Retinal pigment epithelial cell (primary cell): ENCODE data around the gene SUPT3H.
"Not testable (repeated sequence)": the region's sequence is repeated elsewhere in the genome, so short reads cannot be mapped to it uniquely, and the experiment has no call there.

Source experiments
- DNase-seq: peaks from one replicate; pipeline ENCODE4 v3.0.0-alpha.2; 2010; ENCODE audit warnings: low read depth
- H3K4me3 ChIP-seq: 2 replicates; pipeline ENCODE4 v1.5.1; 2011; ENCODE audit warnings: mild to moderate bottlenecking, low read length, control low read depth, moderate library complexity
- TF ChIP-seq, protein P1 (sequence below): conservative IDR thresholded peaks from 2 replicates; pipeline ENCODE4 v1.5.1; 2011; ENCODE audit warnings: low read depth, low read length, control low read depth, inconsistent platforms

SUPT3H gene

DNA sequence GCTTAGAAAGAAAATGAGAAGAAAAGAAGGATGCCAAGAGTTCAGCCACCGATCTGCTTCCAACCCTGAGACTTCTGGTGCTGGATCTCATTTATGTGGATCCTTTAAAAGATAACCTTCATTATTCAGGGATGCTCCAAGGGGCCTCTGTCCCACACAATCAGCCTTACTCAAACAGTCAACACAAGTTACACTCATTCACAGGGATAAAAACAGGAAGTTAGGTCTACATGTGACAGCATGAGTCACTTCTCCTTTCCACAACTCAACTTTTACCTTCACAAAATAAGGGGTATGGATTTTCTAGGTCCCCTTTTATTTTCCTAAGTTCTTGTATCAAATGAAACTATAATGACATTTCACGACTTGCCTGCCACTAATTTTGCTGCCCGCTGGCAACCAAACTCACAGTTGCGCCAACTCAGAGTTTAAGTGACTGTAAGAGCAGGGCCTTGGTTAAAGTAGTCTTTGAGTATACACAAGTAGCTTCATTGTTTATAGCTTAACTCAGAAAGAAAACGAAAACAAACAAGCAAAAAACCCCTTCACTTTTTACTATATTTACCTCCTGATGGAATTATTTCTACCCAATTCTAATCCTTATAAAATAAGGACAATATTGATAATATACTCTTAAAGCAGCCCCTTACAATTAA is 328.4 kb downstream of the SUPT3H start:
- no peak for DNase-seq
- TF ChIP-seq, protein P1, sequence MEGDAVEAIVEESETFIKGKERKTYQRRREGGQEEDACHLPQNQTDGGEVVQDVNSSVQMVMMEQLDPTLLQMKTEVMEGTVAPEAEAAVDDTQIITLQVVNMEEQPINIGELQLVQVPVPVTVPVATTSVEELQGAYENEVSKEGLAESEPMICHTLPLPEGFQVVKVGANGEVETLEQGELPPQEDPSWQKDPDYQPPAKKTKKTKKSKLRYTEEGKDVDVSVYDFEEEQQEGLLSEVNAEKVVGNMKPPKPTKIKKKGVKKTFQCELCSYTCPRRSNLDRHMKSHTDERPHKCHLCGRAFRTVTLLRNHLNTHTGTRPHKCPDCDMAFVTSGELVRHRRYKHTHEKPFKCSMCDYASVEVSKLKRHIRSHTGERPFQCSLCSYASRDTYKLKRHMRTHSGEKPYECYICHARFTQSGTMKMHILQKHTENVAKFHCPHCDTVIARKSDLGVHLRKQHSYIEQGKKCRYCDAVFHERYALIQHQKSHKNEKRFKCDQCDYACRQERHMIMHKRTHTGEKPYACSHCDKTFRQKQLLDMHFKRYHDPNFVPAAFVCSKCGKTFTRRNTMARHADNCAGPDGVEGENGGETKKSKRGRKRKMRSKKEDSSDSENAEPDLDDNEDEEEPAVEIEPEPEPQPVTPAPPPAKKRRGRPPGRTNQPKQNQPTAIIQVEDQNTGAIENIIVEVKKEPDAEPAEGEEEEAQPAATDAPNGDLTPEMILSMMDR, result no peak
- H3K4me3 ChIP-seq, result no peak overlapping the region

DNA sequence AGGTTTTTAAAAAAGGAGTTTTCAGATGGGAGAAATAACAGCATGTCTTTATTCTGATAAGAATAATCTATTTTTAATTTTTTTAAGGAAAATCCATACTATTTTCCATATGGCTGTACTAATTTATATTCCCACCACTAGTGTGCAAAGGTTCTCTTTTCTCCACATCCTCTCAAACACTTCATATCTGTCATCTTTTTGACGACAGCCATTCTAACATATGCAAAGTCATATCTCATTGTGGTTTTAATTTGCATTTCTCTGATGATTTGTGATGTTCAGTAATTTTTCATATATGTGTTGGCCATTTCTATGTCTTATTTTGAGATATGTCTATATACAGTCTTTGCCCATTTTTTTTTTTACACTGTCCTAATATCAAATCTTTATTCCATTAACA is 330.2 kb downstream of the SUPT3H start:
- TF ChIP-seq, protein P1, result no peak
- DNase-seq, result no peak
- no peak overlapping the region for H3K4me3 ChIP-seq

DNA sequence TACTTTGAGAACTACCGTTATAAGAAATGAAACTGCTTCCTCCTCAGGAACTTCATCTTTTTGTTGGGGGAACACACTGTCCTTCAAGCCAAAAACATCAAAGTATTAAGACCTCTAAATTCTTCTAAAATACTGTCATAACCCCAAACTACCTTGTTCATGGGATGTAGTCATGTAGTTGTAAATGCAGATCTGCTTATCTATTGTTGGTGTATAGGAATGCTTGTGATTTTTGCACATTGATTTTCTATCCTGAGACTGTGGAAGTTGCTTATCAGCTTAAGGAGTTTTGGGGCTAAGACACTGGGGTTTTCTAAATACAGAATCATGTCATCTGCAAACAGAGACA is 332.5 kb downstream of the SUPT3H start:
- TF ChIP-seq, protein P1, result no peak
- no peak for DNase-seq
- no peak overlapping the region for H3K4me3 ChIP-seq

DNA sequence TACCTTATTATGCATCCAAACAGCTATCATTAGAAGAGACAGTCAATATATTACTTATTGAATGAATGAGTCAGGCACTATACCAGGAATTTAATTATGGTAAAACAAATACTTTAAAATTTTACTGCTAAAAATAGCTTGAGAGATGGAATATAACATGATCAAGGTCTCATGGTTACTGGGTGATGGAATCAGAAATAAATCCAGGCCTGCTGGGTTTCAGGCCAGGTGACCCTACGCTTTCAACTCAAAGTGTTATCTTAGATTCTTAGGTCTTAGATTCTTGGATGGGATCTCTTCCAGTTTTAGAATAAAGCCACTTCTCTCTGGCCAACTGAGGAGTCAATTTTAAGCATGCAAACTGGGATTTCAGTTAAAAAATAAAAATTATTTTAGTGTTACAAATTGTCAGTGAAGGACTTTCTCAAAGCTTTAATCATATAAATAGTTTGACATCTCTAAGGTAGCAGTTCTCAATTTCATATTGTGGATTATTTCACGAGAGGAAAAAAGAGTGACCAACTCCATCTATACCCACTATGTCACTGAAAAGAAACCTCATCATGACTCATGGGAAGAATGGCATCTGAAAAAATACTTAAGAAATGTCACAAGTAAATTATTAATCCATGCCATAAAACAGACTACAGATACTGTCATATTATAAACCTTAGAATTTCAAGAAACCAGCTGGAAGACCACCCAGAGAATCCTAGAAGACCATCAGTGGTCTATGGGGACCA is 333.1 kb downstream of the SUPT3H start:
- TF ChIP-seq, protein P1, result no peak
- no peak overlapping the region for H3K4me3 ChIP-seq
- no peak for DNase-seq

DNA sequence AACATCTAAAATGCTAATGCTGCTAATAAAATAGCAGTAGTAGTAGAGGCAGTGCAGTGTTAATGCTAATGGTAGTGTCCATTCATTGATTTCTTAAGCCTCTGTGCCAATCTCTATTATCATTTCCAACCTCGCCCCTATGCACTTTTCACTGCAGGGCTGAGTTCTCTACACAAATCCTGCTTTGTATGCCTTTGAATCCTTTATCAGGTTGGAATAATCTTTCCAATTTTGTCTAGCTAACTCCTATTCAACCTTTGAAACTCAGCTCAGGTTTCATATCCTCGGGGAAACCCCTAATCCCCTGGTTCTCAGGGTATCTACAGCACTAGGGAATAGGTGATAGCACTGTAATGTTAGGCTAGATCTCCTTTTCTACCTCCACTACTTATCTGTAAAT is 333.6 kb downstream of the SUPT3H start:
- DNase-seq, result no peak
- no peak overlapping the region for H3K4me3 ChIP-seq
- TF ChIP-seq, protein P1, result no peak

DNA sequence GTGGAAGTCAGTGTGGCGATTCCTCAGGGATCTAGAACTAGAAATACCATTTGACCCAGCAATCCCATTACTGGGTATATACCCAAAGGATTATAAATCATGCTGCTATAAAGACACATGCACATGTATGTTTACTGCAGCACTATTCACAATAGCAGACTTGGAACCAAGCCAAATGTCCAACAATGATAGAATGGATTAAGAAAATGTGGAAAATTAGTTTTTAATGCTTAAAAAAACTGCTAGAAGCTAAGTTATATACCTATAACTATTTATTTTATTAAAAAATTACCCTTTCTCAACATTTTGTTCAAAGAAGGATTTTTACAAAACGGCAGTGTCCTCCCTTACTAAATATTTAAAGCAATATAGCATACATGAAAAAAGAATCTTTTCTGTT is 335.1 kb downstream of the SUPT3H start:
- not testable (repeated sequence) for H3K4me3 ChIP-seq, DNase-seq

DNA sequence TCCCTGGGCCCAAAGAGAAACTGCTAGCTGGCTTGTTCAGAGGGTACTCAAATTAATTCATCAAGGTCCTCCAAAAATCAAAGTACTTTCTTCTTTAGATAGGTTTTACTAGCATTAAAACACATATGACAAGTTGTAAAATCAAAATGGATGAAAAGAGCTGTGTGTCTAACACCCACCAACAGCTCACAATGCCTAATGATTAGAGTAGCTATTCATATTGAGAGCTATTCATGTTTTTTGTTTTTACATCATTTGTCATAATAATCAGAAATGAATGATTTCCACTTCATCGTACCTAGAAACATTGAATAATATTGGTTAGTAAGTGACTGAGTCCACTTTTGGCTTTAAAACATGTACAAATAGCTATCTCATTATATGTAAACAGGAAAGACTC is 339.5 kb downstream of the SUPT3H start:
- no peak for DNase-seq
- TF ChIP-seq, protein P1, result no peak
- H3K4me3 ChIP-seq, result no peak overlapping the region
